ENCODE measurements around the gene TLN1.

GRCh38 chr9:35705836-35706430, 26.1 kb downstream of the TLN1 start:
- TF ChIP-seq POLR2AphosphoS5 (IDR thresholded peaks at IDR 0.05; ENCODE audit: low read length) (no peak), CTCF (IDR thresholded peaks at IDR 0.05 in 2 of 3, conservative IDR thresholded peaks at IDR 0.05 in 1 of 3; ENCODE audit: control insufficient read depth in 2 of 3, extremely low read depth in 1 of 3, insufficient read depth in 1 of 3, low read depth in 3 of 3, low read length in 3 of 3) (no peak)
